ENCODE data around the gene ATG9B. TPM values are rescaled to one million over a fixed set of nuclear protein-coding genes. Genes with fewer than 3 reads are reported as not detected.

The ATG9B gene
- total RNA-seq, 4 donors from 2014 or later = not detected

- TF ChIP-seq CTCF (IDR thresholded peaks at IDR 0.05; ENCODE audit: low read depth) = no peak
Measured at GRCh38 chr7:150986099-150986512, 38.2 kb downstream of the ATG9B start.

GRCh38 chr7:150983893-150984368 is 40.4 kb downstream of the ATG9B start:
- no peak for TF ChIP-seq CTCF (IDR thresholded peaks at IDR 0.05; ENCODE audit: low read depth)

- TF ChIP-seq CTCF (IDR thresholded peaks at IDR 0.05; ENCODE audit: low read depth) = no peak
Measured at GRCh38 chr7:150982351-150982750, 41.9 kb downstream of the ATG9B start.

GRCh38 chr7:150981644-150982043 is 42.6 kb downstream of the ATG9B start:
- no peak for TF ChIP-seq CTCF (IDR thresholded peaks at IDR 0.05; ENCODE audit: low read depth)

- no peak for TF ChIP-seq CTCF (IDR thresholded peaks at IDR 0.05; ENCODE audit: low read depth)
Measured at GRCh38 chr7:150980663-150981062, 43.6 kb downstream of the ATG9B start.

- TF ChIP-seq CTCF (IDR thresholded peaks at IDR 0.05; ENCODE audit: low read depth) = no peak
Measured at GRCh38 chr7:150979713-150980390, 44.4 kb downstream of the ATG9B start.

- no peak for TF ChIP-seq CTCF (IDR thresholded peaks at IDR 0.05; ENCODE audit: low read depth)
Measured at GRCh38 chr7:150978126-150978789, 46.0 kb downstream of the ATG9B start, which contains the start of gene KCNH2. Gene KCNH2 (minus strand): TSS chr7:150978321. CDS start chr7:150977913, 408 bp downstream.

Measured in subcutaneous adipose tissue (tissue), 4 donors.